GM19372 (cell line): ENCODE results near the gene PLAAT4.
"Not testable (repeated sequence)": the region's sequence is repeated elsewhere in the genome, so short reads cannot be mapped to it uniquely, and the experiment has no call there.

ENCODE experiments used
- ATAC-seq: cut with Tn5 transposase; IDR thresholded peaks from one replicate; pipeline ENCODE4 v1.9.1; 2021; ENCODE audit warnings: mild to moderate bottlenecking, low read depth, moderate library complexity; ENCODE audit not compliant: unreplicated experiment

PLAAT4 gene

DNA sequence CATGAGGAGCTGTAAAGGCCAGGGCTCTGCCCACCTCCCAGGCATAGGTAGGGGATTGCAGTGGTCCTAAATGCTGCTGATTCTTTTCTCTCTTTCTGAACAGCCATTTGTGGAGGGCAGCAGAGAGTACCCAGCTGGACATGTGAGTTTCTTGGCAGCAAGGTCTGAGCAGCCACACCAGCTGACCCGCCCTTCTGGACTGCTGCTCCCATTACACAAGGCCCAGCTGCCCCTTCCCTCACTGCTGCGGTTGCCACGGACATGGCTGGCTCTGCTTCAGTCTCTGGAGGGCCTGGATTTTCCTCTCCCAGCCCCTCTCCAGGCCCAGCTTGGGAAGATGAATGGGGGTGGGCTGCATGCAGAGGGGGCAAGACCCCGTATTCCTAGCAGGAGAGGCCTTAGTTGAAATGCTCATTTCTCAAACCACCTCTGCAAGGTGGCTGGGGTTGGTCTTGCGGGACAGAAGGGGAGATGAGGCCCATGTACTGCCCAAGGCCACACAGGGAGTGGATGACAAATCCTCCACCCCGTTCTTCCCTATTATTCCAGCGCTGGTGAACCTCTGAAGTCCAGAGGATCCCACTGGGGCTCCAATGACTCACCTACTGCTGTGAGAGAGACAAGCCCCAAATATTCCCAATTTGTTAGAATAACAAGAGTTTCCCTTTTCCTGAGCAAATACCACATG lies 26.1 kb upstream of the PLAAT4 start:
- ATAC-seq = no peak

GRCh38 chr11:63511048-63511748 lies 25.4 kb upstream of the PLAAT4 start:
- no peak for ATAC-seq

DNA sequence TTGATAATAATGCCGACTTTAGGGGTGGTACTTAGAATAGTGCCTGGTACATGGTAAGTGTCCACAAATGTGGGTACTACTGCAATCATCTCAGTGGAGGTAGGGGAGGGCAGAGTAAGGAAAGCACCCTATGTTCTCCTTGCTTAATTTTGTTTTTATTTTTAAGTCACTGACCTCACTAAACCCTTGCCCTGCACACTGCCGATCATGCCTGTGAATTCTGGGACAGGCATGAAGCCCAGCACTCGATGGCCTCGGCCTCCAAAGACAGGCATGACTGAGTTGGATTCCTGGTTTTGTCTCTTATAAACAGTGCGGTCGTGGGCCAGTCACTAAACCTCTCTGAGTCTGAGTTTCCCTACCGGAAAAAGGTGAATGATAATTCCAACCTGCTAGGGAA lies 23.8 kb upstream of the PLAAT4 start:
- no peak for ATAC-seq

DNA sequence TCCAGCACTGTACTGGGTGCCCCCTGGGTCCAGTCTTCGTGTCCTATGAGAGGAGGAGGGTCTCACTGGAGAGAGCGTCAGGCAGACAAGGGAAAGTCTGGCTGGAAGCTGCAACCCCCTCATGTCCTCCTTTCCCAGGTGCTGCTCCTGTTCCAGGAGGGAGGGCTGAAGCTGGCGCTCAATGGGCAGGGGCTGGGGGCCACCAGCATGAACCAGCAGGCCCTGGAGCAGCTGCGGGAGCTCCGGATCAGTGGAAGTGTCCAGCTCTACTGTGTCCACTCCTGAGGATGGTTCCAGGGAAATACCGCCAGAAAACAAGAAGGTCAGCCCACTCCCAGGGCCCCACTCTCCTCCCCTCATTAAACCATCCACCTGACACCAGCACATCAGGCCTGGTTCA lies 20.5 kb upstream of the PLAAT4 start:
- no peak for ATAC-seq

- ATAC-seq = no peak
These were observed 19.5 kb upstream of the PLAAT4 start for GRCh38 chr11:63517156-63517555.

DNA sequence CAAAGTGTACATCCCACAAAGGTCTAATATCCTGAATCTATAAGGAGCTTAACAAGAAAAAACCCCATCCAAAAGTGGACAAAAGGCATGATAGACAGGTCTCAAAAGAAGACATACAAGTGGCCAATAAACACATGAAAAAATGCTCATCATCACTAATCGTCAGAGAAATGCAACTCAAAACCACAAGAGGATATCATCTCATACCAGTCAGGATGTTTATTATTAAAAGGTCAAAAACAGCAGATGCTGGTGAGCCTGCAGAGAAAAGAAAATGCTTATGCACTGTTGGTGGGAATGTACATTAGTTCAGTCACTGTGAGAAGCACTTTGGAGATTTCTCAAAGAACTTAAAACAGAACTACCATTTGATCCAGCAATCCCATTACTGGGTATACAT lies 18.1 kb upstream of the PLAAT4 start:
- no peak for ATAC-seq

GRCh38 chr11:63520606-63521170 lies 15.9 kb upstream of the PLAAT4 start:
- no peak for ATAC-seq

GRCh38 chr11:63521896-63522295 lies 14.7 kb upstream of the PLAAT4 start:
- ATAC-seq = no peak

DNA sequence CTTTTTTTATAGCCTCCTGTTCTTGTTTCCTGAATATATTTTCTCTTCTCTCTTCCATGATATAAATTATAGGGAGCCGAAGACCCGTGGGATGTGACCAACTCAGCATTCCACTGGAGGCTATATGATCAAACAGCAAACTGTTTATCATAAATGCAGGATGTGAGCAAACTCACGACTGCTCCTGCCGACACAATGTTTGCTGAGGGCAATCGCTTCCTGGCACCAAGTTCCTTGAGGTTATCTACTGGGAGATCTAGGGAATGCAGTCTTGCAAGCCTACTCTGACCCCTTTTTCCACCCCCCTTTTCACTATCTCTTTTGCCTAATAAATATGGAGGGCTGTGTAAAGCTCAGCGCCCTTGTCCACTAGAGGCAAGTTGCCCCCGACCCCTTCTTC lies 13.5 kb upstream of the PLAAT4 start:
- ATAC-seq = no peak

- no peak for ATAC-seq
These were observed 8.9 kb upstream of the PLAAT4 start for GRCh38 chr11:63527667-63528066.

- ATAC-seq = not testable (repeated sequence)
These were observed 8.5 kb upstream of the PLAAT4 start for GRCh38 chr11:63528156-63528555.

- ATAC-seq = not testable (repeated sequence)
These were observed 7.8 kb upstream of the PLAAT4 start for GRCh38 chr11:63528729-63529278.

DNA sequence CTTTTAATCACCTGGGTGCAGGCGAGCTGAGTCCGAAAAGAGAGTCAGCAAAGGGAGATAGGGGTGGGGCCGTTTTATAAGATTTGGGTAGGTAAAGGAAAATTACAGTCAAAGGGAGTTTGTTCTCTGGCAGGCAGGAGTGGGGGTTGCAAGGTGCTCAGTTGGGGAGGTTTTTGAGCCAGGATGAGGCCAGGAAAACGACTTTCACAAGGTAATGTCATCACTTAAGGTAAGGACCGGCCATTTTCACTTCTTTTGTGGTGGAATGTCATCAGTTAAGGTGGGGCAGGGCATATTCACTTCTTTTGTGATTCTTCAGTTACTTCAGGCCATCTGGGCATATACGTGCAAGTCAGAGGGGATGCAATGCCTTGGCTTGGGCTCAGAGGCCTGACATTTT lies 7.2 kb upstream of the PLAAT4 start:
- not testable (repeated sequence) for ATAC-seq

DNA sequence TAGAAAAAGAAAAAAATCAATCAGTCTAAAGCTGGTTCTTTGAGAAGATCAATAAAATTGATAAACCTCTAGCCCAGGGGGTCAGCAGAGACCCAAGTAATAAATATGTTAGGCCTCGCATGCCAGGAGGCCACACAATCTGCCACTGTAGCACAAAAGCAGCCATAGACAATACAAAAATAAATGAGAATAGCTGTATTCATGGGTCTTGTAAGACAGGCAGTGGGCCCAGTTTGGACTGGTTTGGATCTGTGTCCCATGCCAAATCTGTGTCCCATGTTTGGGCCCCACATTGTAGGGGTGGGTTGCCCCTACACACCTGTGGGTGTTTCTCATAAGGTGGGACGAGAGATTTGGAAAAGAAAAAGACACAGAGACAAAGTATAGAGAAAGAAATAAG lies 6.6 kb upstream of the PLAAT4 start:
- no peak for ATAC-seq

DNA sequence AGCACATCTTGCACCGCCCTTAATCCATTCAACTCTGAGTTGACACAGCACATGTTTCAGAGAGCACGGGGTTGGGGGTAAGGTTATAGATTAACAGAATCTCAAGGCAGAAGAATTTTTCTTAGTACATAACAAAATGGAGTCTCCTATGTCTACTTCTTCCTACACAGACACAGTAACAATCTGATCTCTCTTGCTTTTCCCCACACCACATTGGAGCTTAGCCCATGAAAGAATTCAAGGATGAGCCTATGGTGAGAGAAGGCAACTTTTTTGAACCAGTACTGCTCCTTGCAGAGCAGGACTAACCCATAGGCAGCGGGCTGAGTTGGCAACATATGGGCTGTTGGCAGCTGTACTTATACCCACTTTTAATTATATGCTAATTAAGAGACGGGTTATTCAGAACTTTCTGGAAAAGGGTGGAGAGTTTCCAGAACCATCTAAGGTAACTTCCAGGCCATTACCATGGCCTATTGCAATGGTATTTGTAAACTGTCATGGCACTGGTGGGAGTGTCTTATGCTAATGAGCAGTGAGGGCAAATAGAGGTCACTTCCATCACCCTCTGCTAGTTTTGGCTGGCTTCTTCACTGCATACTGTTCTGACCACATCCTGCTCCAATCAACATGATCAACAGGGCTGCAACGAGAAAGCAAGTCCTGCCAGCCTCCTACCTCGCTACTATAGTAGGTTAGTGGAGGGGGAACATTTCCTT lies 5.4 kb upstream of the PLAAT4 start:
- peak; percentile 61 for ATAC-seq

GRCh38 chr11:63532117-63532516 lies 4.5 kb upstream of the PLAAT4 start:
- ATAC-seq = no peak

DNA sequence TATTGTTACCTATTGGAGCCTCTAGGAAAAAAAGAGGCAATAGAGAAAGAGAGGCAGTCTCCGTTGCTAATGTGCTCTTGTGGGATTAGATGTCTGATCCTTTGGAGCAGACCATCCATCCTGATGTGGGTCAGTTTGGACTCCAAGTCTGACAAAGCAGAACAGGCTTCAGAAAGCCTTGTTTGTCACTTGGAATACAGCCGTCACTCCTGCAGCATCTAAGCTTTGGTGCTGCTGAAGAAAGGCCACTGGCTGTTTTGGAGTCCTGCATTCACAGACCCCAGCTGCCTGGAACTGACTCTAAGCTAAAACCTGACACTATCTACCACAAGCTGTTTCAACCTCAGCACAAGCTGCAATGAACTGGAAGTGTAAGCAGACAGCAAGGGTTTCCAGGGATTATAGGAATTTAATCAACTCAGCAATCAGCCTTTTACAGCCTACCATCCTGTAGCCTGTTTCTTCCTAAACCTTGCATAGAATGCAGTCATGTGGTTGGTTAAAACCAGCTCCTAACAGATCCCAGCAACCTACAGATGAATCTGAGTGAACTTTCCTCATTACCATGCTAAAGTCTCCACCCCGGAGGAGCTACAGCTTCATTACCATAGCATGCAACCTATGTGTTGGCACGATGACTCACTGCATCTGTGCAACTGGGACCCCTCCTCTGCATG lies 3.7 kb upstream of the PLAAT4 start:
- ATAC-seq = no peak

- ATAC-seq = no peak
These were observed 2.5 kb upstream of the PLAAT4 start for GRCh38 chr11:63534076-63534475.

GRCh38 chr11:63534895-63535461 lies 1.6 kb upstream of the PLAAT4 start:
- no peak for ATAC-seq

DNA sequence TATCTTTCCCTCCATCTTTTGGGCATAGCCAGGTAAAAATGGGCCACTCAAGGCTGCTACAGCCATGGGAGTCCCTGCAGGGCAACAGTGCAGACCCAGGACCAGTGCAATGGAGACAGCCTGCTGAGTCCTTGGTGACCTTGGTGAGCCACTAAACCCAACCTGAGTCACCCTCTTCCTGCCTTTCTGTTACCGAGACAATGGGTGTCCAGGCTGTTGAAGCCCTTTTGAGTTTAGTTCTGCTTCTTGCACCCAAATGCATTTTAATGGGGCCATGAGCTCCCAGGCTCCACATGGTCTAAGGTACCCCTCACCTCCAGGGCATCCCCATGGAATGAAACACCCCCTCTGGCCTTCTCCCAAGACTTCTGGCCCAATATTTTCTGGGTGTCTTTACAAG lies 874 bp upstream of the PLAAT4 start:
- no peak for ATAC-seq
